GM23338 (cell line): ENCODE data around the gene STX10. TPM values are rescaled to one million over a fixed set of nuclear protein-coding genes. Genes with fewer than 3 reads are reported as not detected.

ENCODE experiments used
- ATAC-seq: fragments of 200-7000 bp; cut with Tn5 transposase; 3 replicates; pipeline ENCODE4 v1.9.1; 2020
- DNase-seq: peaks from one replicate; pipeline ENCODE4 v3.0.0-alpha.2; 2015; ENCODE audit warnings: low spot score
- H2AFZ ChIP-seq: fragments of 200-600 bp; sonication (generic); 2 replicates; pipeline ENCODE4 v1.8.0; 2016; ENCODE audit warnings: antibody characterized with exemption, mild to moderate bottlenecking, moderate library complexity
- H3F3A ChIP-seq: fragments of 200-600 bp; sonication (generic); replicated peaks from 2 replicates; pipeline ENCODE4 v1.8.0; 2017; ENCODE audit warnings: antibody characterized with exemption, mixed run types, low read depth
- H3K27ac ChIP-seq: fragments of 200-600 bp; sonication (generic); 2 replicates; pipeline ENCODE4 v1.6.1; 2016; ENCODE audit warnings: low read depth
- H3K27me3 ChIP-seq: fragments of 200-600 bp; sonication (generic); 2 replicates; pipeline ENCODE4 v1.8.0; 2016; ENCODE audit warnings: mild to moderate bottlenecking, mixed run types, moderate library complexity; ENCODE audit not compliant: insufficient read depth
- H3K36me3 ChIP-seq: fragments of 200-600 bp; sonication (generic); 2 replicates; pipeline ENCODE4 v1.8.0; 2016; ENCODE audit warnings: mild to moderate bottlenecking; ENCODE audit not compliant: insufficient read depth
- H3K4me1 ChIP-seq: fragments of 200-600 bp; sonication (generic); 2 replicates; pipeline ENCODE4 v1.8.0; 2016; ENCODE audit warnings: mild to moderate bottlenecking, moderate library complexity; ENCODE audit not compliant: insufficient read depth
- H3K4me2 ChIP-seq: fragments of 200-600 bp; sonication (generic); 2 replicates; pipeline ENCODE4 v1.7.1; 2017; ENCODE audit warnings: mixed run types
- H3K4me3 ChIP-seq: fragments of 200-600 bp; sonication (generic); 2 replicates; pipeline ENCODE4 v1.6.1; 2016; ENCODE audit warnings: mixed run types
- H3K79me2 ChIP-seq: fragments of 200-600 bp; sonication (generic); replicated peaks from 2 replicates; pipeline ENCODE4 v1.8.0; 2017; ENCODE audit warnings: mild to moderate bottlenecking; ENCODE audit not compliant: insufficient read depth
- H3K9me2 ChIP-seq: fragments of 200-600 bp; sonication (generic); 2 replicates; pipeline ENCODE4 v1.8.0; 2017; ENCODE audit not compliant: insufficient read depth
- H4K20me1 ChIP-seq: fragments of 200-600 bp; sonication (generic); replicated peaks from 2 replicates; pipeline ENCODE4 v1.8.0; 2017; ENCODE audit warnings: mild to moderate bottlenecking; ENCODE audit not compliant: insufficient read depth
- H3K27ac Mint-ChIP-seq: 2 replicates; pipeline ENCODE4 v1.8.0; 2020; ENCODE audit warnings: inconsistent platforms, mild to moderate bottlenecking, moderate library complexity, mixed read lengths
- H3K27me3 Mint-ChIP-seq: 3 replicates; pipeline ENCODE4 v1.8.0; 2022; ENCODE audit warnings: low read depth, mild to moderate bottlenecking, moderate library complexity, mixed read lengths, inconsistent platforms; ENCODE audit not compliant: insufficient read depth, poor library complexity
- H3K36me3 Mint-ChIP-seq: 3 replicates; pipeline ENCODE4 v1.8.0; 2021; ENCODE audit warnings: low read depth, mild to moderate bottlenecking, inconsistent platforms, moderate library complexity, mixed read lengths
- H3K4me1 Mint-ChIP-seq: 3 replicates; pipeline ENCODE4 v1.8.0; 2020; ENCODE audit warnings: mild to moderate bottlenecking, inconsistent platforms, mixed read lengths
- H3K4me3 Mint-ChIP-seq: 3 replicates; pipeline ENCODE4 v1.8.0; 2021; ENCODE audit warnings: moderate library complexity, mild to moderate bottlenecking, inconsistent platforms, mixed read lengths
- H3K9me3 Mint-ChIP-seq: 3 replicates; pipeline ENCODE4 v1.8.0; 2020; ENCODE audit warnings: moderate library complexity, mild to moderate bottlenecking, inconsistent platforms, mixed read lengths
- CREB1 ChIP-seq: fragments of 250-450 bp; sonication (Bioruptor Pico); IDR thresholded peaks from 2 replicates; pipeline ENCODE4 v1.5.0; 2020; ENCODE audit warnings: low read depth, mild to moderate bottlenecking, moderate library complexity
- POLR2AphosphoS5 ChIP-seq: IDR thresholded peaks from 2 replicates; pipeline ENCODE4 v1.6.1; 2016; ENCODE audit warnings: antibody characterized with exemption, low read depth
- polyA plus RNA-seq: library from polyadenylated mRNA; unstranded; fragments of >200 nt; fragmentation: Nextera tagmentation; extraction: Ambion mirVana; gene quantifications from 2 replicates; pipeline ENCODE4 v1.2.1, GENCODE V29; 2016
- total RNA-seq: library from RNA; depleted of rRNA; stranded (reverse); fragments of >200 nt; shearing (Covaris generic); gene quantifications from 2 replicates; pipeline ENCODE4 v1.2.3, GENCODE V29; 2014
- TF ChIP-seq, protein P1 (sequence below): IDR thresholded peaks from one replicate; pipeline ENCODE4 v1.6.1; 2018; ENCODE audit warnings: antibody characterized with exemption; ENCODE audit not compliant: unreplicated experiment
- TF ChIP-seq, protein P2 (sequence below): fragments of 250-450 bp; sonication (Bioruptor Pico); IDR thresholded peaks from 2 replicates; pipeline ENCODE4 v1.5.0; 2020; ENCODE audit warnings: mild to moderate bottlenecking, moderate library complexity

The STX10 gene
- total and polyA plus RNA-seq, 2 experiments from 2014 or later, result 42.8 to 55.9 TPM

DNA sequence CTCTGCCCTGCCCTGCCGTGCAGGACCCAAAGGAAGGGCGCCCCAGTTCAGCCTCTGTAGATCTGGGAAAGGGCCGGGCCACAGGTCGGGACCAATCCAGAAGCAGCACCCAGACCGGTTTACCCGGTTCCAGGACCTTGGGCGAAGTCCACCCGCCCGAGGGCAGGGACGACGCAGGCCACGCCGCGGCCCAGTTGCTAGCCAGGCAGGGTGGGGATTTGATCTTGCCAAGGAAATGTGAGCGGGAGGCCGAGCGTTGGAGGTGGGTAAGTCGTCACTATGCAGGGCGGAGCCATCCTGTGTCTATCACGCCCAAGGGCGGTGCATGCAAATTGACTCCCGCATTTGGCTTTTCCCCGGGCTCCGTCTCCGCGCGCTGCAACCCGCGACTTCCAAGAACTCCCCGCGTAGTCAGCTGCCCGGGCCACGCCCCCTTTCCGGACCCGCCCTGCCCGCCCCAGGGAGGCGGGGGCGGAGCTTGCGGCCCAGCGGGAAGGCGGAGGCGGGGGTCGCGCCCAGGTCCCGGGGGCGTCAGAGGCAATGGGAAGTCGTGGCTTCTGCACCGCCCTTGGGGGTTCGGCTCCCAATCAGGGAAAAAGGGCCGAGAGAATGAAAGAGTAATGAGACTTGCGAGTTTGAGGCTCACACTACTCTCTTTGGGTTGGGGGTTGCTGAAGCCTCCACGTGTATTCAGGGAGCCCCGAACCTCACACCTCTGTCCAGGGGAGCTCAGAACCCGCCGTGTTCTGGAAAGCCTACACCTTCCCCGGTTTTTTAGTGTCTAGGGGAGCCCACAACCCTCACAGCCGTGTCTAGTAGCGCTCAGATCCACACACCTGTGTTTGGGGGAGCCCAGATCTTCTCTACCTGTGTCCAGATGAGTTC lies 12.8 kb upstream of the STX10 start:
- ATAC-seq (peak; percentile 48), DNase-seq (peak; percentile 98)
- H3K4me3 Mint-ChIP-seq, result peak overlapping the region; percentile 75
- H3K9me2 ChIP-seq, result no peaks in the 10 kb centered on the region
- peaks cover 3% of the 10 kb centered on the region; the same call in 1 of the 3 replicates for H3K9me3 Mint-ChIP-seq
- no peaks in the 10 kb centered on the region for H3K27me3 ChIP-seq
- H3K27me3 Mint-ChIP-seq, result peaks cover 18% of the 10 kb centered on the region
- H4K20me1 ChIP-seq, result no peaks in the 10 kb centered on the region; the same call in 1 of the 2 replicates
- peaks cover 3% of the 10 kb centered on the region; the same call in 1 of the 3 replicates for H3K36me3 Mint-ChIP-seq
- H3K27ac ChIP-seq, result peak overlapping the region; percentile 100
- H3K79me2 ChIP-seq, result peaks cover 14% of the 10 kb centered on the region
- TF ChIP-seq POLR2AphosphoS5 (peak; percentile 90), CREB1 (peak; percentile 57)
- TF ChIP-seq, protein P1, sequence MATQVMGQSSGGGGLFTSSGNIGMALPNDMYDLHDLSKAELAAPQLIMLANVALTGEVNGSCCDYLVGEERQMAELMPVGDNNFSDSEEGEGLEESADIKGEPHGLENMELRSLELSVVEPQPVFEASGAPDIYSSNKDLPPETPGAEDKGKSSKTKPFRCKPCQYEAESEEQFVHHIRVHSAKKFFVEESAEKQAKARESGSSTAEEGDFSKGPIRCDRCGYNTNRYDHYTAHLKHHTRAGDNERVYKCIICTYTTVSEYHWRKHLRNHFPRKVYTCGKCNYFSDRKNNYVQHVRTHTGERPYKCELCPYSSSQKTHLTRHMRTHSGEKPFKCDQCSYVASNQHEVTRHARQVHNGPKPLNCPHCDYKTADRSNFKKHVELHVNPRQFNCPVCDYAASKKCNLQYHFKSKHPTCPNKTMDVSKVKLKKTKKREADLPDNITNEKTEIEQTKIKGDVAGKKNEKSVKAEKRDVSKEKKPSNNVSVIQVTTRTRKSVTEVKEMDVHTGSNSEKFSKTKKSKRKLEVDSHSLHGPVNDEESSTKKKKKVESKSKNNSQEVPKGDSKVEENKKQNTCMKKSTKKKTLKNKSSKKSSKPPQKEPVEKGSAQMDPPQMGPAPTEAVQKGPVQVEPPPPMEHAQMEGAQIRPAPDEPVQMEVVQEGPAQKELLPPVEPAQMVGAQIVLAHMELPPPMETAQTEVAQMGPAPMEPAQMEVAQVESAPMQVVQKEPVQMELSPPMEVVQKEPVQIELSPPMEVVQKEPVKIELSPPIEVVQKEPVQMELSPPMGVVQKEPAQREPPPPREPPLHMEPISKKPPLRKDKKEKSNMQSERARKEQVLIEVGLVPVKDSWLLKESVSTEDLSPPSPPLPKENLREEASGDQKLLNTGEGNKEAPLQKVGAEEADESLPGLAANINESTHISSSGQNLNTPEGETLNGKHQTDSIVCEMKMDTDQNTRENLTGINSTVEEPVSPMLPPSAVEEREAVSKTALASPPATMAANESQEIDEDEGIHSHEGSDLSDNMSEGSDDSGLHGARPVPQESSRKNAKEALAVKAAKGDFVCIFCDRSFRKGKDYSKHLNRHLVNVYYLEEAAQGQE, result no peak
- TF ChIP-seq, protein P2, sequence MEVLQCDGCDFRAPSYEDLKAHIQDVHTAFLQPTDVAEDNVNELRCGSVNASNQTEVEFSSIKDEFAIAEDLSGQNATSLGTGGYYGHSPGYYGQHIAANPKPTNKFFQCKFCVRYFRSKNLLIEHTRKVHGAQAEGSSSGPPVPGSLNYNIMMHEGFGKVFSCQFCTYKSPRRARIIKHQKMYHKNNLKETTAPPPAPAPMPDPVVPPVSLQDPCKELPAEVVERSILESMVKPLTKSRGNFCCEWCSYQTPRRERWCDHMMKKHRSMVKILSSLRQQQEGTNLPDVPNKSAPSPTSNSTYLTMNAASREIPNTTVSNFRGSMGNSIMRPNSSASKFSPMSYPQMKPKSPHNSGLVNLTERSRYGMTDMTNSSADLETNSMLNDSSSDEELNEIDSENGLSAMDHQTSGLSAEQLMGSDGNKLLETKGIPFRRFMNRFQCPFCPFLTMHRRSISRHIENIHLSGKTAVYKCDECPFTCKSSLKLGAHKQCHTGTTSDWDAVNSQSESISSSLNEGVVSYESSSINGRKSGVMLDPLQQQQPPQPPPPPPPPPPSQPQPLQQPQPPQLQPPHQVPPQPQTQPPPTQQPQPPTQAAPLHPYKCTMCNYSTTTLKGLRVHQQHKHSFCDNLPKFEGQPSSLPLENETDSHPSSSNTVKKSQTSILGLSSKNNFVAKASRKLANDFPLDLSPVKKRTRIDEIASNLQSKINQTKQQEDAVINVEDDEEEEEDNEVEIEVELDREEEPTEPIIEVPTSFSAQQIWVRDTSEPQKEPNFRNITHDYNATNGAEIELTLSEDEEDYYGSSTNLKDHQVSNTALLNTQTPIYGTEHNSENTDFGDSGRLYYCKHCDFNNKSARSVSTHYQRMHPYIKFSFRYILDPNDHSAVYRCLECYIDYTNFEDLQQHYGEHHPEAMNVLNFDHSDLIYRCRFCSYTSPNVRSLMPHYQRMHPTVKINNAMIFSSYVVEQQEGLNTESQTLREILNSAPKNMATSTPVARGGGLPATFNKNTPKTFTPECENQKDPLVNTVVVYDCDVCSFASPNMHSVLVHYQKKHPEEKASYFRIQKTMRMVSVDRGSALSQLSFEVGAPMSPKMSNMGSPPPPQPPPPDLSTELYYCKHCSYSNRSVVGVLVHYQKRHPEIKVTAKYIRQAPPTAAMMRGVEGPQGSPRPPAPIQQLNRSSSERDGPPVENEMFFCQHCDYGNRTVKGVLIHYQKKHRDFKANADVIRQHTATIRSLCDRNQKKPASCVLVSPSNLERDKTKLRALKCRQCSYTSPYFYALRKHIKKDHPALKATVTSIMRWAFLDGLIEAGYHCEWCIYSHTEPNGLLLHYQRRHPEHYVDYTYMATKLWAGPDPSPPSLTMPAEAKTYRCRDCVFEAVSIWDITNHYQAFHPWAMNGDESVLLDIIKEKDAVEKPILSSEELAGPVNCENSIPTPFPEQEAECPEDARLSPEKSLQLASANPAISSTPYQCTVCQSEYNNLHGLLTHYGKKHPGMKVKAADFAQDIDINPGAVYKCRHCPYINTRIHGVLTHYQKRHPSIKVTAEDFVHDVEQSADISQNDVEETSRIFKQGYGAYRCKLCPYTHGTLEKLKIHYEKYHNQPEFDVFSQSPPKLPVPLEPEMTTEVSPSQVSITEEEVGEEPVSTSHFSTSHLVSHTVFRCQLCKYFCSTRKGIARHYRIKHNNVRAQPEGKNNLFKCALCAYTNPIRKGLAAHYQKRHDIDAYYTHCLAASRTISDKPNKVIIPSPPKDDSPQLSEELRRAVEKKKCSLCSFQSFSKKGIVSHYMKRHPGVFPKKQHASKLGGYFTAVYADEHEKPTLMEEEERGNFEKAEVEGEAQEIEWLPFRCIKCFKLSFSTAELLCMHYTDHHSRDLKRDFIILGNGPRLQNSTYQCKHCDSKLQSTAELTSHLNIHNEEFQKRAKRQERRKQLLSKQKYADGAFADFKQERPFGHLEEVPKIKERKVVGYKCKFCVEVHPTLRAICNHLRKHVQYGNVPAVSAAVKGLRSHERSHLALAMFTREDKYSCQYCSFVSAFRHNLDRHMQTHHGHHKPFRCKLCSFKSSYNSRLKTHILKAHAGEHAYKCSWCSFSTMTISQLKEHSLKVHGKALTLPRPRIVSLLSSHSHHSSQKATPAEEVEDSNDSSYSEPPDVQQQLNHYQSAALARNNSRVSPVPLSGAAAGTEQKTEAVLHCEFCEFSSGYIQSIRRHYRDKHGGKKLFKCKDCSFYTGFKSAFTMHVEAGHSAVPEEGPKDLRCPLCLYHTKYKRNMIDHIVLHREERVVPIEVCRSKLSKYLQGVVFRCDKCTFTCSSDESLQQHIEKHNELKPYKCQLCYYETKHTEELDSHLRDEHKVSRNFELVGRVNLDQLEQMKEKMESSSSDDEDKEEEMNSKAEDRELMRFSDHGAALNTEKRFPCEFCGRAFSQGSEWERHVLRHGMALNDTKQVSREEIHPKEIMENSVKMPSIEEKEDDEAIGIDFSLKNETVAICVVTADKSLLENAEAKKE (CRISPR knock-in tag), result no peak
- H3K4me3 ChIP-seq, result peak overlapping the region; percentile 61
- H2AFZ ChIP-seq, result no peak overlapping the region
- H3K27ac Mint-ChIP-seq, result peak overlapping the region; percentile 99
- peak overlapping the region; percentile 85 for H3K4me2 ChIP-seq
- H3K4me1 Mint-ChIP-seq, result peaks cover 40% of the 10 kb centered on the region
- H3K36me3 ChIP-seq, result no peaks in the 10 kb centered on the region
- peaks cover 56% of the 10 kb centered on the region for H3K4me1 ChIP-seq
- H3F3A ChIP-seq, result peaks cover 32% of the 10 kb centered on the region
